HG03575 (cell line): ENCODE results near the gene HPN.
"Not testable (repeated sequence)": the region's sequence is repeated elsewhere in the genome, so short reads cannot be mapped to it uniquely, and the experiment has no call there.

ENCODE experiments used
- ATAC-seq: cut with Tn5 transposase; IDR thresholded peaks from one replicate; pipeline ENCODE4 v1.9.1; 2021; ENCODE audit not compliant: unreplicated experiment, insufficient number of reproducible peaks, low FRiP score; ENCODE audit errors: extremely low read depth

Gene HPN

GRCh38 chr19:35093430-35093829 is 51.9 kb downstream of the HPN start:
- no peak for ATAC-seq

GRCh38 chr19:35093941-35094647 is 52.6 kb downstream of the HPN start:
- no peak for ATAC-seq

- no peak for ATAC-seq
Observed at GRCh38 chr19:35094656-35095055, 53.1 kb downstream of the HPN start.

GRCh38 chr19:35095667-35096368 is 54.3 kb downstream of the HPN start:
- ATAC-seq, result no peak

- no peak for ATAC-seq
Observed at GRCh38 chr19:35098413-35099049, 57.0 kb downstream of the HPN start.

GRCh38 chr19:35099155-35099896 is 57.8 kb downstream of the HPN start:
- no peak for ATAC-seq

GRCh38 chr19:35099897-35100275 is 58.4 kb downstream of the HPN start:
- no peak for ATAC-seq

- no peak for ATAC-seq
Observed at GRCh38 chr19:35100588-35101533, 59.3 kb downstream of the HPN start.

GRCh38 chr19:35101949-35102348 is 60.4 kb downstream of the HPN start:
- not testable (repeated sequence) for ATAC-seq

- ATAC-seq, result not testable (repeated sequence)
Observed at GRCh38 chr19:35103614-35104013, 62.1 kb downstream of the HPN start.

GRCh38 chr19:35104361-35104760 is 62.8 kb downstream of the HPN start:
- ATAC-seq, result no peak

- ATAC-seq, result no peak
Observed at GRCh38 chr19:35105047-35105410, 63.5 kb downstream of the HPN start.

GRCh38 chr19:35105411-35106290 is 64.1 kb downstream of the HPN start:
- ATAC-seq, result no peak

- no peak for ATAC-seq
Observed at GRCh38 chr19:35106291-35106583, 64.7 kb downstream of the HPN start.

GRCh38 chr19:35106898-35107541 is 65.5 kb downstream of the HPN start:
- ATAC-seq, result no peak

GRCh38 chr19:35107545-35107944 is 66.0 kb downstream of the HPN start:
- ATAC-seq, result no peak

- ATAC-seq, result no peak
Observed at GRCh38 chr19:35108730-35109129, 67.2 kb downstream of the HPN start.
